Duodenal mucosa (tissue), 2 donors: ENCODE data around the gene MAP1B.

Source experiments
- H3K27ac ChIP-seq: one replicate; pipeline ENCODE4 v1.7.0; 2013; ENCODE audit warnings: low read depth, low read length
- H3K27me3 ChIP-seq, 2 donors: one replicate each; pipeline ENCODE4 v1.7.0; 2013; ENCODE audit warnings: low read length in 2 of 2, control low read depth in 1 of 2; ENCODE audit not compliant: insufficient read depth in 2 of 2, control insufficient read depth in 1 of 2
- H3K36me3 ChIP-seq, 2 donors: one replicate each; pipeline ENCODE4 v1.7.0; 2013; ENCODE audit warnings: low read length in 2 of 2, control low read depth in 1 of 2; ENCODE audit not compliant: insufficient read depth in 2 of 2, control insufficient read depth in 1 of 2
- H3K4me1 ChIP-seq, 2 donors: one replicate each; pipeline ENCODE4 v1.7.0; 2013; ENCODE audit warnings: low read length in 2 of 2, control low read depth in 1 of 2; ENCODE audit not compliant: insufficient read depth in 2 of 2, control insufficient read depth in 1 of 2
- H3K4me3 ChIP-seq, 2 donors: one replicate each; pipeline ENCODE4 v1.7.0; 2013; ENCODE audit warnings: low read length in 2 of 2, low read depth in 1 of 2
- H3K9ac ChIP-seq, 2 donors: one replicate each; pipeline ENCODE4 v1.7.0; 2013; ENCODE audit warnings: low read length in 2 of 2, low read depth in 1 of 2
- H3K9me3 ChIP-seq, 2 donors: one replicate each; pipeline ENCODE4 v1.7.0; 2013; ENCODE audit warnings: low read length in 2 of 2, control low read depth in 1 of 2; ENCODE audit not compliant: control insufficient read depth in 1 of 2

The MAP1B gene

GRCh38 chr5:72114629-72115028, 7.4 kb downstream of the MAP1B start:
- H3K27ac ChIP-seq: no peak overlapping the region
- no peaks in the 10 kb centered on the region for H3K4me1 ChIP-seq
- no peaks in the 10 kb centered on the region for H3K9me3 ChIP-seq
- H3K9ac ChIP-seq: no peak overlapping the region
- no peaks in the 10 kb centered on the region for H3K36me3 ChIP-seq
- H3K4me3 ChIP-seq: no peak overlapping the region
- H3K27me3 ChIP-seq: peaks cover 9 to 17% of the 10 kb centered on the region in 2 donors

GRCh38 chr5:72115296-72115695, 8.0 kb downstream of the MAP1B start:
- Histone ChIP-seq H3K9ac (no peak overlapping the region), H3K9me3 (no peaks in the 10 kb centered on the region), H3K4me3 (no peak overlapping the region), H3K36me3 (no peaks in the 10 kb centered on the region), H3K27me3 (peaks cover 5 to 11% of the 10 kb centered on the region in 2 donors), H3K4me1 (no peaks in the 10 kb centered on the region), H3K27ac (no peak overlapping the region)

DNA sequence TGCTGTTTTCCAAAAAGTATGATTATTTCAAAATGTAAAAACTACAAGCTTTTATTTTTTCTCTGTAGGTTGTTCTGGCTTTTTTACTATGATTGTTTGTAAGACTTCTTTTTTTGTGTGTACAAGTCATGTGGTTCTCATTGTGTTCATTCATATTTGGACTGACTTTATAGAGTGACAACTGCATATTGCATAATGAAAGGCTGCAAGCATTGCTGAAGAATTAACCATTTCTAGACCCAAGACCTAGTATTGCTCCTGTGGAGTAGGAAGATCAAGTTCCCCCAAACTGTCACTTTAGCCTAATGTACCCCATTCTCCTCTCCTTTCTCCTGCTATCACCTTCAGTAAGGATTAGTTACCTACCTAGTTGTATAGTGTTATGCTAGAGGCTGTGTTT, 10.0 kb downstream of the MAP1B start:
- Histone ChIP-seq H3K4me3 (no peak overlapping the region), H3K9ac (no peak overlapping the region), H3K36me3 (no peaks in the 10 kb centered on the region), H3K9me3 (no peaks in the 10 kb centered on the region), H3K27ac (no peak overlapping the region), H3K27me3 (peaks cover 3 to 4% of the 10 kb centered on the region in 2 donors), H3K4me1 (no peaks in the 10 kb centered on the region)

GRCh38 chr5:72121052-72121779, 13.9 kb downstream of the MAP1B start:
- no peak overlapping the region for H3K27ac ChIP-seq
- H3K9ac ChIP-seq: no peak overlapping the region
- no peaks in the 10 kb centered on the region for H3K36me3 ChIP-seq
- no peaks in the 10 kb centered on the region for H3K9me3 ChIP-seq
- H3K27me3 ChIP-seq: peaks cover 0 to 7% of the 10 kb centered on the region in 2 donors
- no peaks in the 10 kb centered on the region for H3K4me1 ChIP-seq
- H3K4me3 ChIP-seq: no peak overlapping the region

- peaks cover 3 to 7% of the 10 kb centered on the region in 2 donors for H3K27me3 ChIP-seq
- no peak overlapping the region for H3K27ac ChIP-seq
- H3K4me1 ChIP-seq: no peaks in the 10 kb centered on the region
- no peak overlapping the region for H3K9ac ChIP-seq
- no peak overlapping the region for H3K4me3 ChIP-seq
- no peaks in the 10 kb centered on the region for H3K36me3 ChIP-seq
- H3K9me3 ChIP-seq: no peaks in the 10 kb centered on the region
These were observed 14.6 kb downstream of the MAP1B start for GRCh38 chr5:72121780-72122445.

- no peak overlapping the region for H3K9ac ChIP-seq
- H3K4me3 ChIP-seq: no peak overlapping the region
- H3K27ac ChIP-seq: no peak overlapping the region
- H3K27me3 ChIP-seq: peaks cover 5% of the 10 kb centered on the region in 2 donors
- no peaks in the 10 kb centered on the region for H3K36me3 ChIP-seq
- no peaks in the 10 kb centered on the region for H3K4me1 ChIP-seq
- H3K9me3 ChIP-seq: no peaks in the 10 kb centered on the region
These were observed 15.3 kb downstream of the MAP1B start for GRCh38 chr5:72122602-72123001.

- Histone ChIP-seq H3K4me3 (no peak overlapping the region), H3K9ac (no peak overlapping the region), H3K27ac (no peak overlapping the region), H3K27me3 (peaks cover 4 to 5% of the 10 kb centered on the region in 2 donors), H3K4me1 (no peaks in the 10 kb centered on the region), H3K9me3 (no peaks in the 10 kb centered on the region), H3K36me3 (no peaks in the 10 kb centered on the region)
These were observed 16.6 kb downstream of the MAP1B start for GRCh38 chr5:72123764-72124376.

DNA sequence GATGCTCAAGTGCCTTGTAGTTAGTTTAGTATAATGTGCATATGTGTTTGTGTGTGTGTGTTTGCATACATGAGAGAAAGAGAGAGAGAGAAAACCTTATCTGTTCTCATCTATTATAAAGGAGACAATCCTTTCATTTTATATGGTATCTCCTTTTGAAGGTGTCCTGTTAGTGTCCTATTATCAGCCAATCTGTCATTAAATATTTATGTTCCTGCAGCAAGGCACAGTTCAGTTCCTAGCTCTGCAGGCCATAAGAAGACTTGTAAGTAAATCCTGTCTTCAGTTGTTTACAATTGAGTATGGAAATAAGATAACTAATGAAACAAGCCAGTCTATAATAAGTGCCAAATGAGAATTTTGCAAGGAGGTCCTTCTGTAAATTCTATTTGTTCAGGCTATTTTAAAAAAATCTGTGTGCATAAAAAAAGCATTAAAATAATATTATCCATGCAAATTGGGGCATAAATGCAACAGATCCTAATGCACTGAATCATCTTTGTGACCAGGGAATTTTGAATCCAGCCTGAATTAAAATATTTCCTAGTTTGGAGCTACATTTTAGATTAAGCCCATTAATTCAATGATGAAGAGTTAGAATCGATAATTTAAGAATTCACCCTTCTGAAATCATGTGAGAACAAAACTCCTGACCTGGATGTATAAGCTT, 18.1 kb downstream of the MAP1B start:
- H3K27ac ChIP-seq: no peak overlapping the region
- no peaks in the 10 kb centered on the region for H3K9me3 ChIP-seq
- no peaks in the 10 kb centered on the region for H3K4me1 ChIP-seq
- H3K9ac ChIP-seq: no peak overlapping the region
- peaks cover 4 to 5% of the 10 kb centered on the region in 2 donors for H3K27me3 ChIP-seq
- no peaks in the 10 kb centered on the region for H3K36me3 ChIP-seq
- no peak overlapping the region for H3K4me3 ChIP-seq

- no peaks in the 10 kb centered on the region for H3K36me3 ChIP-seq
- H3K27me3 ChIP-seq: peaks cover 4 to 5% of the 10 kb centered on the region in 2 donors
- H3K27ac ChIP-seq: no peak overlapping the region
- no peak overlapping the region for H3K9ac ChIP-seq
- no peaks in the 10 kb centered on the region for H3K4me1 ChIP-seq
- no peak overlapping the region for H3K4me3 ChIP-seq
- H3K9me3 ChIP-seq: no peaks in the 10 kb centered on the region
These were observed 18.8 kb downstream of the MAP1B start for GRCh38 chr5:72125941-72126620.
